HG03139 (cell line): ENCODE measurements around the gene GPS2.

Experiments used
- ATAC-seq: cut with Tn5 transposase; IDR thresholded peaks from one replicate; pipeline ENCODE4 v1.9.1; 2021; ENCODE audit not compliant: unreplicated experiment

GPS2 gene, protein sequence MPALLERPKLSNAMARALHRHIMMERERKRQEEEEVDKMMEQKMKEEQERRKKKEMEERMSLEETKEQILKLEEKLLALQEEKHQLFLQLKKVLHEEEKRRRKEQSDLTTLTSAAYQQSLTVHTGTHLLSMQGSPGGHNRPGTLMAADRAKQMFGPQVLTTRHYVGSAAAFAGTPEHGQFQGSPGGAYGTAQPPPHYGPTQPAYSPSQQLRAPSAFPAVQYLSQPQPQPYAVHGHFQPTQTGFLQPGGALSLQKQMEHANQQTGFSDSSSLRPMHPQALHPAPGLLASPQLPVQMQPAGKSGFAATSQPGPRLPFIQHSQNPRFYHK

DNA sequence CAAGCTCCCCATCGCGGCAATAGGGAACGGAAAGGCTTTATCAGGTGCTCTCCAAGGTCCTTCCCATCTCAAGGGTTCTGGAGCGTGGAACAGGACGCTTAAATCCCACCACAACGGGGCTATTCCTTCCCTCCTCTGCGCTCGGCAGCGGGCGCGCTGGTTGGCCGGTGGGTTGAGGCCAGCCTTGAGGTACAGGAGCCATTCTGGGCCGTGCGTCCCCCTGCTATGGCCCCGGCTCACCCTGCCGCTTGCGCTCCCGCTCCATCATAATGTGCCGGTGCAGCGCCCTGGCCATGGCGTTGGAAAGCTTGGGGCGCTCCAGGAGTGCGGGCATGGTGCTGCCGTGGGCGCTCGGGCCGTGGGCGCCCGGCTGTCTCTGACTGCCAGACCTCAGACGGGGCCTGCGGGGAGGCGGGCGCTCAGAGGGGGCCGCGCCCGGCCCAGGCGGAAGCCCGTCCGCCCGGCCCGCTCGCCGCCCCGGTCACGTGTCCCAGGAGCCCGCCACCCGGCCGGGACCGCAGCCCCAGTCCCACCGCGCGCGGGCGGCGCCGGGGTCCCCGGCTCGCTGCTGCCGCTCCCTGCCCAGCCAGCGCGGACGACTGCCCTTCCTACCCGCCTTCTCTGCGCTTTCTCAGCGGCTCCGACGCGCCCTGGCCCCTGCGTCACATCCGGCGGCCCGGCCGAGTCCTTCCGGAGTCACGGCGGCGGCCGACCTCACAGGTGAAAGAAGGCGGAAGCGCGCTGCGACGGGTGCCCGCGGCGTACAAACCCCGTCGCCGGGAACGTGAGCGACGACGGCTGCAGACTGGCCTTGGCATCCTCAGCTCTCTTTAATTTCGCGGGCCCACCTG is at the start of gene GPS2:
TSS of gene GPS2 (minus strand) at position 642 of the 851 bp plus-strand sequence. CDS start at position 334, 308 bp downstream.
- peak; percentile 68 for ATAC-seq

DNA sequence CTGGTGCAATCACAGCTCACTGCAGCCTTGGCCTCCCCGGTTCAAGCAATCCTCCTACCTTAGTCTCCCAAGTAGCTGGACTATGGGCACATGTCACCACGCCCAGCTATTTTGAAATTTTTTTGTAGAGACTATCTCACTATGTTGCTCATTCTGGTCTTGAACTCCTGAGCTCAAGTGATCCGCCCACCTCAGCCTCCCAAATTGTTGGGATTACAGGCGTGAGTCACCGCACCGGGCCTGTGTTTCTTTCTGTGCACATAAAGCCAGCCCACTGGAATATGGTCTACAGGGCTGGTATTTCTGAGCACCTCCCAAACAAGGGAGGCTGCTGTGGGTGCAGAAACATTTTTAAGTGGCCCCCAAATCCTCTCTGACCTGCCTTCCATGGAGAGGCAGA is 48.2 kb upstream of the GPS2 start:
- ATAC-seq: no peak

- ATAC-seq: no peak
These were observed 46.7 kb upstream of the GPS2 start for GRCh38 chr17:7361906-7362305.

- ATAC-seq: no peak
These were observed 42.2 kb upstream of the GPS2 start for GRCh38 chr17:7357381-7357780.

DNA sequence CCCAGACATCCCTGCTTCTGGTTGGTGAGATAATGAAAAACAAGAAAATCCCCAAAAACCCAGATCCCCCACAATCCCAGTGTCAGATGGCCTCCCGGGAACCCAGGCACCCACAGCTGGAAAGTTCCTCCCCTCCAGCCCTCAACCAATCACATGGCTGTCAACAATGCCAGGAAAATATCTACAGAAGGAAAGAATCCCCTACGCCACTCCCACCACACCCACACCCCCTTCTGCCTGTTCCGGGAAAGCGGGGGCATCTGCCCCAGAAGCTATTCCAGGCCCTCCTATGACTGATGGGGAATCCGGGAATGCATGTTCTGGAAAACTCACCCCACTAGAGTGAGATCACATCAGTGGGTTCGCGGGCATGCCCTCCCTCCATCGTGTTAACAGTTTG is 41.6 kb upstream of the GPS2 start:
- no peak for ATAC-seq

DNA sequence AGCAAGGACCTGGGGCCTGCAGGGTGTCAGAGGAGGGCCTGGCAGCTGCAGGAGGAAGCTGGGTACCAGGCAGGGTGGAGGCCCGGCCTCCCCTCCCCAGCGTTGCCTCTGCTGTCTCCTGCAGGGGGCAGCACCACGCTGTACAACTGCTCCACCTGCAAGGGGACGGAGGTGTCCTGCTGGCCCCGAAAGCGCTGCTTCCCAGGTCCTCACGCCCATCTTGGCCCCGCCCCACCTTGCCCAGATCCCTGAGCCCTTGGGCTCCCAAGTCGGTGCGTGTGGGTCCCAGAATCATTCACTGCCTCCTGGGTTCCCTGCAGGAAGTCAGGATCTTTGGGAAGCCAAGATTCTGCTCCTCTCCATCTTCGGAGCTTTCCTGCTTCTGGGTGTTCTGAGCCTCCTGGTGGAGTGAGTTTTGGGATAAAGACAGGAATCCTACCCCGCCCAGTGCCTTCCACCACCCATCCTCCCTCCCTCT is 41.0 kb upstream of the GPS2 start:
- no peak for ATAC-seq

- ATAC-seq: no peak
These were observed 40.4 kb upstream of the GPS2 start for GRCh38 chr17:7355573-7355972.

- no peak for ATAC-seq
These were observed 39.9 kb upstream of the GPS2 start, which contains the start of gene TMEM95 for GRCh38 chr17:7355053-7355452. Gene TMEM95 (plus strand): TSS chr17:7355156. CDS start chr17:7355205, 49 bp downstream.

GRCh38 chr17:7354262-7354843 is 39.2 kb upstream of the GPS2 start:
- no peak for ATAC-seq

DNA sequence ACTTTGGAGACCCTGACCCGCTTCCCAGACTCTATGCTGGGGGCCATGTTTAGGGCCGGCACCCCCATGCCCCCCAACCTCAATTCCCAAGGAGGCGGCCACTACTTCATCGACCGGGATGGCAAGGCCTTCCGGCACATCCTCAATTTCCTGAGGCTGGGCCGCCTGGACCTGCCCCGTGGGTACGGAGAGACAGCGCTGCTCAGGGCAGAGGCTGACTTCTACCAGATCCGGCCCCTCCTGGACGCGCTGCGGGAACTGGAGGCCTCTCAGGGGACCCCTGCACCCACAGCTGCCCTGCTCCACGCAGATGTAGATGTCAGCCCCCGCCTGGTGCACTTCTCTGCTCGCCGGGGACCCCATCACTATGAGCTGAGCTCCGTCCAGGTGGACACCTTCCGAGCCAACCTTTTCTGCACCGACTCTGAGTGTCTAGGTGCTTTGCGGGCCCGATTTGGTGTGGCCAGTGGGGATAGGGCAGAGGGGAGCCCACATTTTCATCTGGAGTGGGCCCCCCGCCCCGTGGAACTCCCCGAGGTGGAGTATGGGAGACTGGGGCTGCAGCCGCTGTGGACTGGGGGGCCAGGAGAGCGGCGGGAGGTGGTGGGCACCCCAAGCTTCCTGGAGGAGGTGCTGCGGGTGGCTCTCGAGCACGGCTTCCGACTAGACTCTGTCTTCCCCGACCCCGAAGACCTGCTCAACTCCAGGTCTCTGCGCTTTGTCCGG is 37.9 kb upstream of the GPS2 start:
- no peak for ATAC-seq

DNA sequence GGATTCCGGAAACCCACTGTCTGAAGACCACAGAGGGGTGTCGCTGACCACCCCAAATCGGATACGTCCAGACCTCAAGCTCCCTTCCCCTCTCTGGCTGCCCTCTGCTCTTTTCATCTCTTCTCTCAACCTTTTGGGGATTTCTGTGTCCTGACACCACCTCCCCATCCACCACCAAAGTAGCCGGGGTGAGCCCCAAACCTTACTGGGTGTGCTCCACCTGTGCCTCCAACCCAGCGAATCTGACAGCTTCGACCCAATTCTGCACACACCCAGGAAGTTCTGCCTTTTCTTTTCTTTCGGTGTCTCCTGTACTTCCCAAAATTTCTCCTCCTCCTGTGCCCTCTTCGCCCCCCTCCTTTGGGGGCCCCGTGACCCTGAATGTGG is 37.3 kb upstream of the GPS2 start:
- no peak for ATAC-seq

DNA sequence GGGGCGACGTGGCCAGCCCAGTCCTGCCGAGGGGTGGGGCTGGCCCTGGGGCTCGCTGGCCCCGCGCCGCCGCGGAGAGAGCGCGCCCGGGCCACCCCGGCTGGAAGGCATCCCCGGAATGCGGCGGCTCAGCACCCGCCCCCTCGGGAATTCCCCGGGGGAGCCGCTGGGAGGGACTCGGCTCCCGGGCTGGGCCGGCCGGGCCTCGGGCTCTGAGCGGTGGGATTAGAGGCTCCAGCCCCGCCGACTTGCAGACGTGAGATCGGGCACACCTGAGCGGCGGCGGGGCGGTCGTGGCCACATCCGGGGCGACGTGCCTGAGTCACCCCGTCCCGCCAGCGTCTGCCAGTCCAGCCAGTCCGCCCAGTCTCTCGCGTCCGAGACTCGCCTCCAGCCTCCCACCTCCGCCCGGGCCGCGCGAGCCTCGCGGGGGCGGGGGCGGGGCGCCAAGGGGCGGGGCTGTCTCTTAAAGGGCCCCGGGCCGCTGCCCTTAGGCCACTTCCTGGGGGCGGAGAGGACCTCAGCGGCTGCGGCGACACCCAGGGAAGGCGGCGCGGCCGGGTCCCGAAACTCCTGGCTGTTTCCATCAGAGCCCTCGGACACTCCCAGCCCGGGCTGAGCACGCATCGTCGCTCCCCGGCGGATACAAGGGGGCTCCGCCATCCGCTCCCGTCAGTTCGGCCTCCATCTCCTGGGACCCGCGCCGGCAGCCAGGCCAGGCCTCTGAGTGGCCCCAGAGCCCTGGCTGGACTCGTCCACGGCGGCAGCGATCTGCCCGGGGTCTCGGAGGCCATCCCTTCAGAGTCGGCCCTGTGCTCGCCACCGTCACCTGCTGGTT is 36.7 kb upstream of the GPS2 start, which contains the start of gene KCTD11:
TSS of gene KCTD11 (plus strand) at position 498 of the 838 bp plus-strand sequence.
- ATAC-seq: peak; percentile 50

DNA sequence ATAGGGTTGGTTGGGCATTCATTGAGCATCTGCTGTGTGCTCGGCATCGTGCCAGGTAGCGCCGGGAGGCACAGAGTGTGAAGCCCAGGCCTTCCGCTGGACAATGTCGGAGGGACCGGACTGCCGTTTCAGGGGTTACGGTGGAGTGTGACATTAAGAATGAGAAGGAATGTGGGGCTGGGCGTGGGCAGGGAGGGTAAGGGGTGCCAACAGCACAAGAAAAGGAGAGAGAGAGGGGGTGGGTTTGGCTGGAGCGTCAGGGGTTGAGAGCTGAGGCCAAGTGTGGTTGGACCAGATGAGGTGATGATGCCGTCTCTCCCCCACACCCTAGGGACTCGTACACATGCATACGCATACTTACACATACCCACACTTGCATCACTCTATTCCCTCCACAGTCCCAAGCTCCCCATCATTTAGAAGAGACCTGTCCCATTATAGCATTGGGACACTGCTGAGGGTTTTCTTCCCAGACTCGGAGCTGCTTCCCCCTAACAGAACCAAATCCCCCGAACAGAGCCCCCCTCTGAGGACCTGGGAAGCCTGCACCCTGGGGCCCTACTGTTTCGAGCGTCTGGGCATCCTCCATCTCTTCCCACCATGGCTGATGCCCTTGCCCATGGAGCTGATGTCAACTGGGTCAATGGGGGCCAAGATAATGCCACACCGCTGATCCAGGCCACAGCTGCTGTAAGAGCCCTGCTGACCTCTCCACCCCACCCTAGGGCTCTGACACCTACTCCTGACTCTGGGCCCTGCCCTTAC is 33.5 kb upstream of the GPS2 start:
- ATAC-seq: no peak

DNA sequence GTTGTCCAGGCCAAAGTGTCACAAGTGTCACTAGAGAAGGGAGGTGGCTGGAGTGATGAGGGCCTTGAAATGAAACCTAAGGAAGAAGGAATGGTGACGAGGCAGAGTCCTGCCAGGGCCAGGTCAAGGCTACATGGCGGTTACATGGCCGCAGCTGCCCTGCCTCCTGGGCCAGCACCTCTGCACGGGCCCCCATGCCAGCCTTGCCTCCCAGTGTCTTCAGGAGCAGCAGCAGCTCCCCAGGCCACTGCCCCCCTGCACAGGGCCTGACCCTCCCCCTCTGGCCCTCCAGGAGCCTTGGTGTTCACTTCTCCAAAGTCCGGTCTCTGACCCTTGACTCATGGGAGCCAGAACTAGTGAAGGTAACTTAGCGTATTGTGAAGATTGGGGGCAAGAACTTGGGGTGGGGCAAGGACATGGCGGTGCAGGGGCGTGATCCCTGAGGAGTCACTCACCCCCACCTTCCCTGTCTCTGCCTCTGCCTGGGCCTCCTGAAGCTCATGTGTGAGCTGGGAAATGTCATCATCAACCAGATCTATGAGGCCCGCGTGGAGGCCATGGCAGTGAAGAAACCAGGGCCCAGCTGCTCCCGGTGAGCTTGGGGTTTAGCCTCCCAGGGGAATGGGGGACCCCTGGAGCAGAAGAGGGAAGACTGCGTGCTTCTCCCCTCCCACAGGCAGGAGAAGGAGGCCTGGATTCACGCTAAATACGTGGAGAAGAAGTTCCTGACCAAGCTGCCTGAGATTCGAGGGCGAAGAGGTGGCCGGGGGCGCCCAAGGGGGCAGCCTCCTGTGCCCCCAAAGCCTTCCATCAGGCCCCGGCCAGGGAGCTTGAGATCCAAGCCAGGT is 32.7 kb upstream of the GPS2 start:
- no peak for ATAC-seq

- no peak for ATAC-seq
These were observed 31.8 kb upstream of the GPS2 start for GRCh38 chr17:7346761-7347614.

- no peak for ATAC-seq
These were observed 28.1 kb upstream of the GPS2 start for GRCh38 chr17:7343250-7343649.

DNA sequence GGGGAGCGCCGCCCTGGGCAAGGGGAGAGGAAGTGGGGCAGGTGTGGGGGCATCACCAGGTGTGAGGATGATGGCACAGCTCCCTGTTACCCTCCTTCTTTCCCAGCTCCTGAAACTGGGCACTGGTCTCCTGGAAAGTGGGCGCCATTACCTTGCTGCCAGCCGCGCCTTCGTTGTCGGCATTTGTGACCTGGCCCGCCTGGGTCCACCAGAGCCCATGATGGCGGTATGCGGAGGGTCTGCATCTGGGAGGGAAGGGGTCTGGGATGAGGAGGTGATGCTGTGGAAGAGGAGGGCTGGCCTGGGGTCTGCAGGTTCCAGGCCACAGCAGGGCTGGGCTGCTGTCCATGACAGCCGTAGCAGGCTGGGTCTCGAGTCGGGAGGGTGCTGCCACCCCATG is 26.7 kb upstream of the GPS2 start:
- no peak for ATAC-seq
